IMR-90 (cell line): ENCODE measurements around the gene SDF2L1. TPM values are rescaled to one million over a fixed set of nuclear protein-coding genes. Genes with fewer than 3 reads are reported as not detected.

Experiments used
- ATAC-seq: fragments of 200-7000 bp; cut with Tn5 transposase; 2 replicates; pipeline ENCODE4 v1.9.1; 2020; ENCODE audit warnings: low read depth, mild to moderate bottlenecking, moderate library complexity
- BruUV-seq: library from RNA; stranded (reverse); fragments of 400-500 nt; replicated peaks from 2 replicates; lab custom pipeline; 2021; lab: Mats Ljungman, UMichigan
- CTCF ChIA-PET: fragments of 300-600 bp; formaldehyde crosslinking; extraction: SDS; loops from one replicate; lab custom pipeline; 2021; ENCODE audit warnings: antibody characterized with exemption; lab: Yijun Ruan, JAX
- POLR2A ChIA-PET: fragments of 300-600 bp; sonication (Branson Sonifier 250); formaldehyde crosslinking; loops from one replicate; lab custom pipeline; 2022; ENCODE audit warnings: antibody characterized with exemption; ENCODE audit not compliant: unreplicated experiment; lab: Charles Lee
- DNase-seq: peaks from one replicate; pipeline ENCODE4 v3.0.0; 2013
- H2AFZ ChIP-seq: replicated peaks from 2 replicates; pipeline ENCODE3; 2013; ENCODE audit warnings: low read length, mild to moderate bottlenecking; ENCODE audit not compliant: poor library complexity
- H2AK5ac ChIP-seq: 2 replicates; pipeline ENCODE4 v1.6.1; 2013; ENCODE audit warnings: low read depth, low read length, inconsistent platforms
- H2AK9ac ChIP-seq: replicated peaks from 2 replicates; pipeline ENCODE3; 2013; ENCODE audit warnings: mild to moderate bottlenecking, low read depth, low read length, moderate library complexity; ENCODE audit not compliant: poor library complexity
- H2BK120ac ChIP-seq: 2 replicates; pipeline ENCODE4 v1.6.1; 2013; ENCODE audit warnings: low read depth, low read length, inconsistent platforms
- H2BK15ac ChIP-seq: 3 replicates; pipeline ENCODE4 v1.6.1; 2013; ENCODE audit warnings: low read depth, low read length, inconsistent platforms
- H2BK20ac ChIP-seq: 2 replicates; pipeline ENCODE4 v1.6.1; 2013; ENCODE audit warnings: low read depth, mild to moderate bottlenecking, inconsistent platforms, low read length, moderate library complexity
- H2BK5ac ChIP-seq: 2 replicates; pipeline ENCODE4 v1.6.1; 2013; ENCODE audit warnings: mild to moderate bottlenecking, low read depth, low read length, inconsistent platforms; ENCODE audit not compliant: poor library complexity, severe bottlenecking
- H3K14ac ChIP-seq: replicated peaks from 2 replicates; pipeline ENCODE4 v1.6.1; 2013; ENCODE audit warnings: low read depth, low read length, inconsistent platforms
- H3K18ac ChIP-seq: 2 replicates; pipeline ENCODE4 v1.6.1; 2013; ENCODE audit warnings: low read depth, low read length, control low read depth
- H3K23ac ChIP-seq: 2 replicates; pipeline ENCODE4 v1.6.1; 2013; ENCODE audit warnings: low read depth, low read length, inconsistent platforms
- H3K27ac ChIP-seq: 2 replicates; pipeline ENCODE4 v1.5.1; 2013; ENCODE audit warnings: mild to moderate bottlenecking, control low read depth, low read length; ENCODE audit not compliant: insufficient read depth
- H3K27me3 ChIP-seq: 2 replicates; pipeline ENCODE4 v1.6.1; 2013; ENCODE audit warnings: low read length; ENCODE audit not compliant: control insufficient read depth, insufficient read depth
- H3K36me3 ChIP-seq: 2 replicates; pipeline ENCODE4 v1.6.1; 2013; ENCODE audit warnings: low read length, mixed read lengths; ENCODE audit not compliant: control insufficient read depth, insufficient read depth
- H3K4ac ChIP-seq: 2 replicates; pipeline ENCODE4 v1.6.1; 2013; ENCODE audit warnings: low read depth, low read length, inconsistent platforms
- H3K4me1 ChIP-seq: 2 replicates; pipeline ENCODE4 v1.6.1; 2013; ENCODE audit warnings: low read length, mixed read lengths; ENCODE audit not compliant: control insufficient read depth, insufficient read depth
- H3K4me2 ChIP-seq: 2 replicates; pipeline ENCODE4 v1.6.1; 2013; ENCODE audit warnings: low read depth, mild to moderate bottlenecking, control low read depth, low read length, moderate library complexity
- H3K4me3 ChIP-seq: 2 replicates; pipeline ENCODE4 v1.5.1; 2013; ENCODE audit warnings: low read depth, mild to moderate bottlenecking, control low read depth, low read length, moderate library complexity; ENCODE audit not compliant: insufficient read depth
- H3K56ac ChIP-seq: 2 replicates; pipeline ENCODE4 v1.6.1; 2013; ENCODE audit warnings: low read length, inconsistent platforms; ENCODE audit not compliant: insufficient read depth; ENCODE audit errors: extremely low read depth
- H3K79me1 ChIP-seq, 2 experiments: 2 replicates each; pipeline ENCODE4 v1.6.1; 2013; ENCODE audit warnings: low read length in 2 of 2, inconsistent platforms in 1 of 2, low read depth in 1 of 2
- H3K9ac ChIP-seq: 2 replicates; pipeline ENCODE4 v1.6.1; 2013; ENCODE audit warnings: low read depth, low read length, control low read depth
- H3K9me1 ChIP-seq: 2 replicates; pipeline ENCODE4 v1.6.1; 2013; ENCODE audit warnings: low read length, inconsistent platforms; ENCODE audit not compliant: insufficient read depth
- H3K9me3 ChIP-seq: 2 replicates; pipeline ENCODE4 v1.6.1; 2013; ENCODE audit warnings: low read length; ENCODE audit not compliant: control insufficient read depth, insufficient read depth
- H4K20me1 ChIP-seq: 2 replicates; pipeline ENCODE4 v1.6.1; 2013; ENCODE audit warnings: low read length, inconsistent platforms; ENCODE audit not compliant: insufficient read depth
- H4K5ac ChIP-seq: 2 replicates; pipeline ENCODE4 v1.6.1; 2013; ENCODE audit warnings: mild to moderate bottlenecking, low read depth, low read length, control low read depth
- H4K8ac ChIP-seq, 2 experiments: 2 replicates each; pipeline ENCODE4 v1.6.1; 2013; ENCODE audit warnings: low read depth in 2 of 2, low read length in 2 of 2, control low read depth in 1 of 2, inconsistent platforms in 1 of 2
- H4K91ac ChIP-seq: 2 replicates; pipeline ENCODE4 v1.6.1; 2013; ENCODE audit warnings: low read depth, low read length, inconsistent platforms; ENCODE audit not compliant: insufficient read depth
- CHD1 ChIP-seq: IDR thresholded peaks from 2 replicates; pipeline ENCODE4 v1.6.1; 2012; ENCODE audit warnings: low read depth, low read length, improper control_type of control experiment
- ELK1 ChIP-seq: fragments of 150-350 bp; IDR thresholded peaks from 2 replicates; pipeline ENCODE4 v1.6.1; 2016; ENCODE audit warnings: low read depth, mild to moderate bottlenecking, low read length, moderate library complexity, borderline replicate concordance
- FOS ChIP-seq: fragments of 150-350 bp; IDR thresholded peaks from 2 replicates; pipeline ENCODE4 v1.6.1; 2016; ENCODE audit warnings: low read depth, low read length
- MAFK ChIP-seq: IDR thresholded peaks from 2 replicates; pipeline ENCODE4 v1.6.1; 2012; ENCODE audit warnings: low read depth, low read length, improper control_type of control experiment
- MAZ ChIP-seq: IDR thresholded peaks from 2 replicates; pipeline ENCODE4 v1.6.1; 2012; ENCODE audit warnings: low read depth, mild to moderate bottlenecking, low read length, improper control_type of control experiment, moderate library complexity, borderline replicate concordance
- MXI1 ChIP-seq: IDR thresholded peaks from 2 replicates; pipeline ENCODE4 v1.6.1; 2012; ENCODE audit warnings: low read depth, mild to moderate bottlenecking, low read length, moderate library complexity, borderline replicate concordance
- NFE2L2 ChIP-seq: fragments of 150-350 bp; IDR thresholded peaks from 2 replicates; pipeline ENCODE4 v1.6.1; 2016; ENCODE audit warnings: low read depth, mild to moderate bottlenecking, low read length
- POLR2A ChIP-seq: IDR thresholded peaks from 2 replicates; pipeline ENCODE4 v1.6.1; 2012; ENCODE audit warnings: mild to moderate bottlenecking, low read depth, low read length
- RCOR1 ChIP-seq: IDR thresholded peaks from 2 replicates; pipeline ENCODE4 v1.6.1; 2012; ENCODE audit warnings: mild to moderate bottlenecking, low read length, improper control_type of control experiment; ENCODE audit not compliant: insufficient replicate concordance
- RFX5 ChIP-seq: IDR thresholded peaks from 2 replicates; pipeline ENCODE4 v1.8.0; 2012; ENCODE audit warnings: low read depth, mild to moderate bottlenecking, low read length, moderate library complexity
- USF2 ChIP-seq: fragments of 150-350 bp; IDR thresholded peaks from 2 replicates; pipeline ENCODE4 v1.6.1; 2017; ENCODE audit warnings: mild to moderate bottlenecking, antibody characterized with exemption, low read length, low read depth
- WGBS, 2 experiments: methylation state at CpG; one replicate each; pipeline versions ENCODE4 v1.1.5 to v1.1.7; 2013; ENCODE audit warnings: missing lambda C conversion rate in 2 of 2; ENCODE audit not compliant: insufficient read length in 1 of 2; ENCODE audit errors: extremely low coverage in 2 of 2; 5-methylcytosine and 5-hydroxymethylcytosine counted together
- dilution Hi-C: fragments of 300-500 bp; cut with HindIII; formaldehyde crosslinking; loops from one replicate; pipeline ENCODE4 v1.14.3; 2018; ENCODE audit warnings: low sequenced_read_pairs; ENCODE audit not compliant: unreplicated experiment
- in situ Hi-C: fragments of 300-500 bp; cut with MboI; formaldehyde crosslinking; loops from 3 replicates; pipeline ENCODE4 v1.14.3; 2019; ENCODE audit warnings: low sequenced_read_pairs, inconsistent platforms, mixed read lengths
- intact Hi-C: fragments of 100-400 bp; cut with micrococcal nuclease; formaldehyde crosslinking; loops from 2 replicates; pipeline ENCODE4 v1.10.0; 2022
- polyA plus RNA-seq, 3 experiments: library from polyadenylated mRNA; depleted of rRNA; stranded (reverse); fragments of >200 nt; gene quantifications; 2 replicates each; pipeline ENCODE4 v1.2.3, GENCODE V29; 2012; ENCODE audit warnings: low replicate concordance in 1 of 3
- total RNA-seq: library from RNA; depleted of rRNA; stranded (reverse); fragments of >200 nt; gene quantifications from 2 replicates; pipeline ENCODE4 v1.2.3, GENCODE V29; 2012

Gene SDF2L1
- total and polyA plus RNA-seq, 2 of the 4 experiments (the other 2 are of a cell fraction): 18.8 to 51.1 TPM

GRCh38 chr22:21651521-21652009, 9.5 kb downstream of the SDF2L1 start:
- no peak overlapping the region for H2BK120ac ChIP-seq
- intact Hi-C loops (no loop called here), in situ Hi-C loops (no loop called here), dilution Hi-C loops (no loop called here)
- ChIA-PET CTCF (no interaction called here), POLR2A (no interaction called here)
- no peak overlapping the region for H4K5ac ChIP-seq
- H3K4ac ChIP-seq: peak overlapping the region; percentile 41
- H3K56ac ChIP-seq: peak overlapping the region; percentile 14; the same call in 1 of the 2 replicates
- peak overlapping the region; percentile 60 for H2AK9ac ChIP-seq
- H3K4me1 ChIP-seq: peaks cover 8% of the 10 kb centered on the region
- H3K9me1 ChIP-seq: peaks cover 9% of the 10 kb centered on the region
- no peak overlapping the region for H2AK5ac ChIP-seq
- no peak overlapping the region for H2BK20ac ChIP-seq
- peaks cover 2% of the 10 kb centered on the region; the same call in 1 of the 2 replicates for H3K36me3 ChIP-seq
- WGBS, 2 experiments: no CpG with 5 or more reads among the region's 29 CpGs
- H3K9me3 ChIP-seq: no peaks in the 10 kb centered on the region
- peak overlapping the region; percentile 43 for H3K9ac ChIP-seq
- H3K14ac ChIP-seq: 0 out of 2 replicates have a peak overlapping the region, but pooled peaks have one; percentile 4
- H2BK15ac ChIP-seq: no peak overlapping the region
- H3K4me3 ChIP-seq: peak overlapping the region; percentile 84
- no peak overlapping the region for H3K18ac ChIP-seq
- H3K23ac ChIP-seq: peak overlapping the region; percentile 55; the same call in 1 of the 2 replicates
- 0 out of 2 replicates have a peak overlapping the region, but pooled peaks have one; percentile 4 for H4K91ac ChIP-seq
- no TSS peak for BruUV-seq
- peak overlapping the region in 1 of 2 experiments; percentile 2; a peak in 1 of 4 replicates for H4K8ac ChIP-seq
- H3K79me1 ChIP-seq: peaks cover 3 to 29% of the 10 kb centered on the region in 2 experiments; a peak in 3 of 4 replicates
- DNase-seq (no peak), ATAC-seq (peak; percentile 25)
- H2AFZ ChIP-seq: peak overlapping the region; percentile 99
- H3K4me2 ChIP-seq: peak overlapping the region; percentile 68
- TF ChIP-seq ELK1 (no peak), CHD1 (no peak), NFE2L2 (no peak), MAFK (no peak), MXI1 (no peak), FOS (no peak), RCOR1 (no peak), RFX5 (no peak), POLR2A (no peak), MAZ (no peak), USF2 (no peak)
- H2BK5ac ChIP-seq: no peak overlapping the region
- H4K20me1 ChIP-seq: no peaks in the 10 kb centered on the region
- peak overlapping the region; percentile 10; the same call in 1 of the 2 replicates for H3K27ac ChIP-seq
- no peaks in the 10 kb centered on the region for H3K27me3 ChIP-seq
